ENCODE data around the gene CAMKK1. TPM values are rescaled to one million over a fixed set of nuclear protein-coding genes. Genes with fewer than 3 reads are reported as not detected.

The CAMKK1 gene
- total RNA-seq, 2 donors from 2014 or later, result 9.2 to 9.3 TPM

DNA sequence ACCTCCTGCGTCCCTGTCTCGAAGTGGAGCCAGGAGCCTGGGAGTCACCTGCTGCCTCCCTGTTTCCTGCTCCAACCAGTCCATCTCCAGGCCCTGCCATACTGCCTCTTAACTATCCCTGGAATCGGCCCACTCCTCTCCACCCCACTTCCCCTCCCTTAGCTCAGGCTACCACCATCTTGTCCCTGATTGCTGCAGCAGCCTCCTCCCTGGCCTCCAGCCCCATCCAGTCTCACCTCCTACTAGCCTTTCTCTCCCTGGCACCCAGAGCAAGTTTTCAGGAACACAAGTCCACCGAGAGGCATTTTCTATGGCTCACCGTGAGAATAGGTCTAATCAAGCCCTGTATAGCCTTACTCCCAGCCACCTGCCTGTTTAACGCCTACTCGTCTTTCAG is 865 bp upstream of the CAMKK1 start:
- ATAC-seq (no peak), DNase-seq (no peak)
- intact Hi-C loops (cut with DNase I), result no loop called here
- Histone ChIP-seq H3K4me3 (no peak overlapping the region), H3K27me3 (no peaks in the 10 kb centered on the region), H3K4me1 (peaks cover 67% of the 10 kb centered on the region), H3K9me3 (no peaks in the 10 kb centered on the region), H3K27ac (peak overlapping the region; percentile 68 to 80 (median 77)), H3K36me3 (replicated peaks in 1 of 2; ENCODE audit: insufficient read depth in 1 of 2, low read depth in 2 of 2) (no peaks in the 10 kb centered on the region)
- TF ChIP-seq POLR2A (IDR thresholded peaks at IDR 0.05), result no peak
- TF ChIP-seq, protein P1, sequence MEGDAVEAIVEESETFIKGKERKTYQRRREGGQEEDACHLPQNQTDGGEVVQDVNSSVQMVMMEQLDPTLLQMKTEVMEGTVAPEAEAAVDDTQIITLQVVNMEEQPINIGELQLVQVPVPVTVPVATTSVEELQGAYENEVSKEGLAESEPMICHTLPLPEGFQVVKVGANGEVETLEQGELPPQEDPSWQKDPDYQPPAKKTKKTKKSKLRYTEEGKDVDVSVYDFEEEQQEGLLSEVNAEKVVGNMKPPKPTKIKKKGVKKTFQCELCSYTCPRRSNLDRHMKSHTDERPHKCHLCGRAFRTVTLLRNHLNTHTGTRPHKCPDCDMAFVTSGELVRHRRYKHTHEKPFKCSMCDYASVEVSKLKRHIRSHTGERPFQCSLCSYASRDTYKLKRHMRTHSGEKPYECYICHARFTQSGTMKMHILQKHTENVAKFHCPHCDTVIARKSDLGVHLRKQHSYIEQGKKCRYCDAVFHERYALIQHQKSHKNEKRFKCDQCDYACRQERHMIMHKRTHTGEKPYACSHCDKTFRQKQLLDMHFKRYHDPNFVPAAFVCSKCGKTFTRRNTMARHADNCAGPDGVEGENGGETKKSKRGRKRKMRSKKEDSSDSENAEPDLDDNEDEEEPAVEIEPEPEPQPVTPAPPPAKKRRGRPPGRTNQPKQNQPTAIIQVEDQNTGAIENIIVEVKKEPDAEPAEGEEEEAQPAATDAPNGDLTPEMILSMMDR (IDR thresholded peaks at IDR 0.05), result no peak
- WGBS, 2 donors, result 38 to 45% methylated on average over 7 of the region's 7 CpGs

- Histone ChIP-seq H3K9me3 (no peaks in the 10 kb centered on the region), H3K4me3 (peak overlapping the region; percentile 44 to 65), H3K4me1 (peaks cover 75% of the 10 kb centered on the region), H3K27ac (peak overlapping the region; percentile 45 to 73 (median 57)), H3K36me3 (replicated peaks in 1 of 2; ENCODE audit: insufficient read depth in 1 of 2, low read depth in 2 of 2) (no peaks in the 10 kb centered on the region), H3K27me3 (no peaks in the 10 kb centered on the region)
- intact Hi-C loops (cut with DNase I), result no loop called here
- 0% methylated on average over 7 to 68 of the region's 96 CpGs for WGBS, 2 donors
- TF ChIP-seq, protein P1 (IDR thresholded peaks at IDR 0.05), result no peak
- peak in 1 of 3 donors; percentile 17 for TF ChIP-seq POLR2A (IDR thresholded peaks at IDR 0.05)
- DNase-seq (peak; percentile 58 to 83 (median 75)), ATAC-seq (peak; percentile 3)
These were observed 506 bp downstream of the CAMKK1 start for GRCh38 chr17:3892095-3892998.

- TF ChIP-seq POLR2A (IDR thresholded peaks at IDR 0.05), result no peak
- TF ChIP-seq, protein P1 (IDR thresholded peaks at IDR 0.05), result no peak
- H3K27ac ChIP-seq, result peak overlapping the region in 2 of 4 donors; percentile 12 to 23
- H3K4me3 ChIP-seq, result no peak overlapping the region
- H3K36me3 ChIP-seq (replicated peaks in 1 of 2; ENCODE audit: insufficient read depth in 1 of 2, low read depth in 2 of 2), result no peaks in the 10 kb centered on the region
- DNase-seq, result no peak
- 50 to 61% methylated on average over 10 to 12 of the region's 12 CpGs for WGBS, 2 donors
- H3K4me1 ChIP-seq, result peaks cover 74% of the 10 kb centered on the region
- H3K9me3 ChIP-seq, result no peaks in the 10 kb centered on the region
- intact Hi-C loops (cut with DNase I), result no loop called here
- ATAC-seq, result no peak
- no peaks in the 10 kb centered on the region for H3K27me3 ChIP-seq
These were observed 1.2 kb downstream of the CAMKK1 start for GRCh38 chr17:3891626-3892094.

DNA sequence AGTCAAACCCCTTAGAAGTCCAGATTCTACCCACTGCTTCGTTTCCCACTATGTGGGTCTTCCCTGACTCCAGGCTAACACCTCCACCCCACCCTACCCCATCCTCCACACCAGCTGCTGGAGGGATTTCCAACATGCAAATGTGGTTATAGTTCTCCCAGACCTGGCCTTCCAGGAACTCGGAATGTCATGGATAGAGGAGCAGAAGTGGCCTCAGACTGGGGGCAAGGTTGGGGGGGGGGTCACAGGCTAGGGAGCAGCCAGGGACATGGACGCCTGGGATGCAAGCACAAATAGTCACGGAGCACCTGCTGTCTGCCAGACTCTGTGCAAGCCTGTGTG is 2.0 kb downstream of the CAMKK1 start:
- ATAC-seq (no peak), DNase-seq (no peak)
- TF ChIP-seq, protein P1 (IDR thresholded peaks at IDR 0.05), result no peak
- TF ChIP-seq POLR2A (IDR thresholded peaks at IDR 0.05), result no peak
- Histone ChIP-seq H3K27ac (no peak overlapping the region), H3K4me3 (no peak overlapping the region), H3K4me1 (peaks cover 66% of the 10 kb centered on the region), H3K36me3 (replicated peaks in 1 of 2; ENCODE audit: insufficient read depth in 1 of 2, low read depth in 2 of 2) (no peaks in the 10 kb centered on the region), H3K27me3 (no peaks in the 10 kb centered on the region), H3K9me3 (no peaks in the 10 kb centered on the region)
- WGBS, 2 donors, result 57 to 64% methylated on average over 4 of the region's 4 CpGs
- intact Hi-C loops (cut with DNase I), result no loop called here
